A375 (cell line): Measurements from ENCODE around the gene CBY2. TPM values are rescaled to one million over a fixed set of nuclear protein-coding genes. Genes with fewer than 3 reads are reported as not detected.

Experiments
- small RNA-seq: library from RNA; depleted of rRNA; stranded (forward); fragments of <200 nt; gene quantifications from one replicate; pipeline ENCODE3, GENCODE V24; 2014
- total RNA-seq: library from RNA; depleted of rRNA; stranded (reverse); fragments of >200 nt; shearing (Covaris generic); gene quantifications from 2 replicates; pipeline ENCODE4 v1.2.3, GENCODE V29; 2014; rRNA removed

CBY2 gene, protein sequence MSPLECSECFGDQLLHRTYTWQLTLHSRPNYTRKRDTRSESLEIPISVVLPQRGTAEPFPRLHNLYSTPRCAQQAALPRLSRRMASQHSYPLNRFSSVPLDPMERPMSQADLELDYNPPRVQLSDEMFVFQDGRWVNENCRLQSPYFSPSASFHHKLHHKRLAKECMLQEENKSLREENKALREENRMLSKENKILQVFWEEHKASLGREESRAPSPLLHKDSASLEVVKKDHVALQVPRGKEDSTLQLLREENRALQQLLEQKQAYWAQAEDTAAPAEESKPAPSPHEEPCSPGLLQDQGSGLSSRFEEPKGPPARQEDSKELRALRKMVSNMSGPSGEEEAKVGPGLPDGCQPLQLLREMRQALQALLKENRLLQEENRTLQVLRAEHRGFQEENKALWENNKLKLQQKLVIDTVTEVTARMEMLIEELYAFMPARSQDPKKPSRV
- total RNA-seq: not detected in 2 replicates

GRCh38 chr13:45702088-45702487 is at the start of gene CBY2:
TSS of gene CBY2 (plus strand) at chr13:45702320. CDS start at chr13:45702391, 71 bp downstream.

Small RNA genes lying within 50 kb of the gene (small RNA-seq; reads per million reads assigned to genes)
- not detected for gene RF00017

Other genes with a start within 250 kb of the CBY2 start
- gene COG3, start 237.4 kb upstream of the CBY2 start, total RNA-seq: 52.4 and 65.5 TPM in 2 replicates
- not detected in 2 replicates for gene ERICH6B, start 86.6 kb upstream of the CBY2 start, total RNA-seq
- gene SIAH3, start 149.4 kb downstream of the CBY2 start, total RNA-seq: not detected in 2 replicates